ENCODE results near the gene SLC12A5.

The SLC12A5 gene

DNA sequence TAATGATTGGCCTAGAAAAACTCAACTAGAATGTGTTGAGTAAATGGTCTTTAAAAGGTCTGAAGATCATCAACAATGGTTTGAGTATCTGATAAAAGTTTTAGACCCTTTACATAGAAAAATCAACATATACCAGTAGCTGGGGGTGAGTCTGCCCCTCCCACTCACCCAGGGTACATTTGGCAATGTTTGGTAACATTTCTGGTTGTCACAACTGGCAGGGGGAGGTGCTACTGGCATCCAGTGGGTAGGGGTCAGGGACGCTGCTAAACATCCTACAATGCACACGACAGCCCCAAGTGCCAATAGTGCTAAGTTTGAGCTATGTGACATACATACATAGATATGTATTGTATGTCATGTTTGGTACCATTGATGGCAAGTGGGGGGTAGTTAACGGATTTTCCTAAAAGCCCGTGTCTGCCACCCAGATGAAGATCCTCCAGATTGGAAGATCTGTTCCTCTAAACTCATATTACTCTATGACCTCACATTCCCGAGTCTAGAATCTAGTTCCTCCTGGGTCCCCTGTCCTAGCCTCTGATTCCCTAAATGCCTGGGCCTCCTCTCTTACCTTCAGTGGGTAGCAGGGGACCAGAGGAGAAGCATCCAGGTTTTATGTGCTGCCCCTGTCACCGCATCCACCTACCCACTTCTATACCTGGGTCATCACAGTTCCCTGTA, 22.9 kb upstream of the SLC12A5 start:
- no peak for DNase-seq (ENCODE audit: low read depth, low spot score)

GRCh38 chr20:46006964-46007363, 22.1 kb upstream of the SLC12A5 start:
- no peak for DNase-seq (ENCODE audit: low read depth, low spot score)

DNA sequence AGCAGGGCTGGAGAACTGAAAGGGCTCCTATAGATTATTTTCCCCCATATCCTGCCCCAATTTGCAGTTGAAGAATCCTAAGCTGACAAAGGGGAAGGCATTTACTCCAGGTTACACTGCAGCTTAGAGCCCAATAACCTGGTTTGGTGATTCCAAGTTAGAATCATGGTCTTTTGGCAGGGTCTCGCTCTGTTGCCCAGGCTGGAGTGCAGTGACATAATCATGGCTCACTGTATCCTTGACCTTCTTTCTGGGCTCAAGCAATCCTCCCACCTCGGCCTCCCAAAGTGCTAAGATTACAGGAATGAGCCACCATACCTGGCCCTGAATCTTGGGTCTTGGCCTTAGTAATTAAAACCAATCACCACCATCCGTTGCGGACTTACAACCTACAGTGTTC, 21.3 kb upstream of the SLC12A5 start:
- no peak for DNase-seq (ENCODE audit: low read depth, low spot score)

DNA sequence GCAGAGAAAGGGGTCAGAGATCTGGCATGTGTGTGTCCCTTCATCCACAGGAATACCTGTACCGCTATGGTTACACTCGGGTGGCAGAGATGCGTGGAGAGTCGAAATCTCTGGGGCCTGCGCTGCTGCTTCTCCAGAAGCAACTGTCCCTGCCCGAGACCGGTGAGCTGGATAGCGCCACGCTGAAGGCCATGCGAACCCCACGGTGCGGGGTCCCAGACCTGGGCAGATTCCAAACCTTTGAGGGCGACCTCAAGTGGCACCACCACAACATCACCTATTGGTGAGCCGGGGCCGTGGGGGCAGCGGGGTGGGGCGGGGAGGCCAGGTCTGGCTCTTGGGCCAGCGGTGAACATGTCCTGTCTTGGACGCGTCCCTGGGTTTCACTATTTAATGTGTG, 19.2 kb upstream of the SLC12A5 start:
- no peak for DNase-seq (ENCODE audit: low read depth, low spot score)

DNA sequence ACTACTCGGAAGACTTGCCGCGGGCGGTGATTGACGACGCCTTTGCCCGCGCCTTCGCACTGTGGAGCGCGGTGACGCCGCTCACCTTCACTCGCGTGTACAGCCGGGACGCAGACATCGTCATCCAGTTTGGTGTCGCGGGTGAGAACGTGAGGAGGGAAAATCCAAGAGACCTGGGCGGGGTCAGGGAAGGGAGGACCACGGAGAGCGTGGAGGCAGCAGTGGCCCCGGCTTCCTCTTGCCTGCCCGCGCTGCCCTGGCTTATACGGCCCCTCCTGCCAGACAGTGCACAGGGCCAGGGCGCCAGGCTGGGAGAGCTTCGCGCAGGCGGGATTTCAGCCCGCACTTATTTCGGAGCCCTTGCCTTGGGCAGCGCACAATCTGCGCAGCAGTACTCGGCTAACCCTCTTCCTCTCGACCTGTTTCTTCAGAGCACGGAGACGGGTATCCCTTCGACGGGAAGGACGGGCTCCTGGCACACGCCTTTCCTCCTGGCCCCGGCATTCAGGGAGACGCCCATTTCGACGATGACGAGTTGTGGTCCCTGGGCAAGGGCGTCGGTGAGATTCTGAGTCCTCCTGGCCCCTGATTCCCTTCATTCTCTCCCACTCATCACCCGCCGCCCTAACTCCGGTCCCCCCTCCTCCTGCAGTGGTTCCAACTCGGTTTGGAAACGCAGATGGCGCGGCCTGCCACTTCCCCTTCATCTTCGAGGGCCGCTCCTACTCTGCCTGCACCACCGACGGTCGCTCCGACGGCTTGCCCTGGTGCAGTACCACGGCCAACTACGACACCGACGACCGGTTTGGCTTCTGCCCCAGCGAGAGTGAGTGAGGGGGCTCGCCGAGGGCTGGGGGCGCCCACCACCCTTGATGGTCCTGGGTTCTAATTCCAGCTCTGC, 18.3 kb upstream of the SLC12A5 start:
- no peak for DNase-seq (ENCODE audit: low read depth, low spot score)

- no peak for DNase-seq (ENCODE audit: low read depth, low spot score)
Observed at GRCh38 chr20:46011631-46012482, 17.2 kb upstream of the SLC12A5 start.

DNA sequence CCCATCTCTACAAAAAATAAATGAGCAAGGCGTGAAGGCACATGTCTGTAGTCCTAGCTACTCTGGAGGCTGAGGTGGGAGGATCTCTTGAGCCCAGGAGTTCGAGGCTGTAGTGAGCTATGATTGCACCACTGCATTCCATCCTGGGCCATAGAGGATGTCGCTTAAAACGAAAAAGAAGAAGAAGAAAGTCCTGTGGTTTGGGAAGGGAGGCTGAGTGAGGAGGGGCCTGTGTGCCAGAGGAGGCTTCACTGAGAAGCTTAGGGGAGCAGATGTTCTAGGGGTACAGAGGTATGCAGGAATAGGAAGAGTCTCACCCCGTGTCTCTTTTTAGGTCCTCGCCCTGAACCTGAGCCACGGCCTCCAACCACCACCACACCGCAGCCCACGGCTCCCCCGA, 16.1 kb upstream of the SLC12A5 start:
- DNase-seq (ENCODE audit: low read depth, low spot score) = no peak

GRCh38 chr20:46013322-46013828, 15.6 kb upstream of the SLC12A5 start:
- no peak for DNase-seq (ENCODE audit: low read depth, low spot score)

GRCh38 chr20:46013829-46014516, 15.0 kb upstream of the SLC12A5 start:
- no peak for DNase-seq (ENCODE audit: low read depth, low spot score)

DNA sequence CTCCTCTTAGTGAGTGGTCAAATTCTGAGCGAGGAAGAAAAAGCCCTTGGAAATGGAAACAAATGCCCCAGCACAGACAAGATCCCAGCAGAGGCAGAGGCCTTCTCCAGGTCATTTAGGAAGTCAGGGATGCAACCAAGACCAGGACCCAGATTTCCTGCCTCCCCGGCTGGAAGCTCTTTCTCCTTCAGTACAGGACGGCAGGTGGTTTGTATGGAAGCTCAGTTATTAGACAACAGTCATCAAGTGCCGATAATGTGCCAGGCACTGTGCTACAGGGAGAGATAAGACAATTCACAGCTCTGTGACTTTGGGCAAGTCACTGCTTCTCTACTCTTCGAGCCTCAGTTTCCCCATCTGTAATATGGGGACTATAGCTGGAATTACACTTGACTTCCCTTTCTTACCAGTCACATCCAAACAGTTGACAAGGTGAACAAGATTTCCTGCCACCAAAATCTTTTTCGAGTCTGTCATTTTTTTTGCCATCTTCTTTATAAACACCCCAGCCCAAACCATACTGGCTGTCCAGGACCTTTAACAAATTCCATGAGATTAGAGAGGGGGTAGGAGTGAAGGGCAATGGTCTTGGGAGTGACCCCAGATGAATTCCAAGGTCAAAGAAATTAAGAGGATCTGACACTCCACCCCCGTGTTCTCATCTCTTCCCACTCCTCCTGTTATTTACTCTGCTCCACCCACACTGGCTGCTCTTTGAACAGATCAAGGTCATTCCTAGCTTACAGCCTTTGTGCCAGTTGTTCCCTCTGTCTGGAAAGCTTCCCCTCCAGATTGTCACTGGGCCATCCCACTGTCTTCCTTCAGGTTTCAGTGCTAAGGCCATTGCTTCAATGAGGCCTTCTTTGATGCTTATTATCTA, 14.3 kb upstream of the SLC12A5 start:
- no peak for DNase-seq (ENCODE audit: low read depth, low spot score)

DNA sequence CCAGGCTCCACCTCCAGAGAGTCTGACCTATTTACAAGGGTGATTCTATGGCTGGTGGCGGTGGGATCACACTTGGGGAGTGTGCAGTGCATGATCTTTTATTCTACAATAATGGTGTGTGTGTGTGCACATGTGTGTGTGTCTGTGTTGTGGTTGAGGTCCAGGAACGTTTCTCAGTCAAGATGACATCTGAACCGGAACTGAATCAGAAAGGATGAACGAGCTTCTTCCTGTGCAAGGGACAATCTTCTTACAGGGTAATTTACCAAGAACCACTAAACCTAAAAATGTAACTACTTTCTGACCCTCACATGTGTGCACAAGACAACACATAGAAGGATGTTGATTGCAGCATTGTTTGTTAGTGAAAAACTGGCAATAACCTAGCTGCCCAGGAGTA, 11.7 kb upstream of the SLC12A5 start:
- no peak for DNase-seq (ENCODE audit: low read depth, low spot score)

- no peak for DNase-seq (ENCODE audit: low read depth, low spot score)
Observed at GRCh38 chr20:46018112-46018511, 10.9 kb upstream of the SLC12A5 start.

- DNase-seq (ENCODE audit: low read depth, low spot score) = no peak
Observed at GRCh38 chr20:46018611-46019010, 10.4 kb upstream of the SLC12A5 start.

GRCh38 chr20:46020555-46020954, 8.5 kb upstream of the SLC12A5 start:
- DNase-seq (ENCODE audit: low read depth, low spot score) = no peak

- no peak for DNase-seq (ENCODE audit: low read depth, low spot score)
Observed at GRCh38 chr20:46021361-46022359, 7.4 kb upstream of the SLC12A5 start.

DNA sequence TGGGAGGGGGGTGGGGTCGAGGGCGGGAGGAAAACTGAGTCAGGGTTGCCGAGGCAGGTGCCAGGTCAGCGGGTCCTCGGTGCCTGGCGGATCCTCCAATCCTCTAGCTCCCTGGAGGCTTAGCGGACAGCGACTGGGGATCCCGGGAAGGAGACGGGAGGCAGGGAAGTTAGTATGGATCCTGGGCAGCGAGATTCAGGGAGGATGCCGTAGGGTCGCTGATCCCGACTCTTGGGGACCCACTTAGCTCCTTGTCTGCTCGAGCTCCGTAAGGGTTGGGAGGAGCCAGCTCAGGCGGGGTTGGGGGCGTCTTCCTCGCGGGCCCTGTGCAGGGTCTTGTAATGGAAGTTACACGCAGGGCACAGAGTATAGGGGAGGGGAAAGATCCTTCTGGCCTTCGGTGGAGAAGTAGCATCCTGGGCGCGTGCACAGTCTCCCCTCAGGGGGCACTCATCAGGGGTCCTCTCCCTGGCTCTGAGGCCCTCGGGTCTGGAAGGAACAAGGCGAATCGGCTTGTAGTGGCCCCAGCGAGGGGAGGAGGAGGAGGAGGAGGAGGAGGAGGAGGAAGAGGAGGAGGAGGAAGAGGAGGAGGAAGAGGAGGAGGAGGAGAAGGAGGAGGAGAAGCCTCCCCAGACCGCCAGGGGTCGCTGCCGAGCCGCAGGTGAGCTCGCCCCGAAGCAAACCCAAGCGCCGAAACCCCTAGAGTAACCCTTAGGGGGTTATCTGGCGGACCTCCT, 6.4 kb upstream of the SLC12A5 start:
- DNase-seq (ENCODE audit: low read depth, low spot score) = no peak

DNA sequence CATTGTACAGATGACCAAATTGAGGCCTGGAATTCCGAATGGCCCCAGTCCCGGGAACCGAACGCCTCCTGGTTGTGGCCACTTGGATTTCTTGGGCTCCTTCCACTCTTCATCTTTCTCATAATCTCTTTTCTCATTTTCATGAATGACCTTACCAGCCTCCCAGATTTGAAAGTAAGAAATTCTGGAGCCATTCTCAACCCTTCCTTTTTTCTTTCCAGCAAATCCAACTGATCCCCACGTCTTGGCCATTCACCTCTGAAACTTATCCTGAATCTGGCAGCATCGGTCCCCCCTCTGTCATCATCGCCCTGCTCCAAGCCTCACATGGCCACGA, 5.9 kb upstream of the SLC12A5 start:
- no peak for DNase-seq (ENCODE audit: low read depth, low spot score)

DNA sequence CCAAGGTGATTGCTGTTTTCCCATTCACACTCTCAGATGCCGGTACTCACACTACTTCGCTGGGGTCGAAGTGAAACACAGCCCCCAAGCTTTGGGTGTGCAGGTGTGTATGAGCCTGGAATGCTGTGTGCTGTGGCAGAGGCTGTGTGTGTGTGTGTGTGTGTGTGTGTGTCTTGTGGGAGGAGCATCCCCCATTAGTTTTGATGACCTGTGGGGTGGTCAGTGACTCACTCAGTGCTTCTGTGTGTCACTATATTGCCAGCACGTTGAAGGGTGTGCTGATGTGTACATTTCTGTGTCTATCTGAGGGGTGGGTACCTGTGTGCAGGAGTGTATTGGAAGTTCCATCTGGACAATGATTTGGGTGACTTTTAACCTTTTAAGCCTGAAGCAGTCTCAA, 5.0 kb upstream of the SLC12A5 start:
- no peak for DNase-seq (ENCODE audit: low read depth, low spot score)

- DNase-seq (ENCODE audit: low read depth, low spot score) = no peak
Observed at GRCh38 chr20:46025376-46025783, 3.6 kb upstream of the SLC12A5 start.
